GM12801 (cell line): Measurements from ENCODE around the gene EFNA3.

Source experiments
- CTCF ChIP-seq: IDR thresholded peaks from one replicate; pipeline ENCODE4 v1.5.1; 2011; ENCODE audit warnings: control low read depth; ENCODE audit not compliant: insufficient read length; ENCODE audit errors: extremely low read depth

Gene EFNA3

GRCh38 chr1:155064111-155064831 is 14.4 kb upstream of the EFNA3 start:
- no peak for TF ChIP-seq CTCF

GRCh38 chr1:155064832-155065429 is 13.7 kb upstream of the EFNA3 start:
- no peak for TF ChIP-seq CTCF

GRCh38 chr1:155066777-155067176 is 11.9 kb upstream of the EFNA3 start:
- TF ChIP-seq CTCF = no peak

GRCh38 chr1:155068599-155068998 is 10.0 kb upstream of the EFNA3 start:
- TF ChIP-seq CTCF = no peak

- TF ChIP-seq CTCF = no peak
Observed at GRCh38 chr1:155069551-155070157, 9.0 kb upstream of the EFNA3 start.

- TF ChIP-seq CTCF = no peak
Observed at GRCh38 chr1:155070158-155070621, 8.4 kb upstream of the EFNA3 start.

GRCh38 chr1:155070721-155071569 is 7.7 kb upstream of the EFNA3 start:
- TF ChIP-seq CTCF = no peak
